Astrocyte of the cerebellum (primary cell): ENCODE results near the gene NT5C.

Experiments used
- DNase-seq: peaks from one replicate; pipeline ENCODE4 v3.0.0-alpha.2; 2011; ENCODE audit warnings: low read depth
- H3K4me3 ChIP-seq: 2 replicates; pipeline ENCODE4 v1.5.1; 2011; ENCODE audit warnings: mild to moderate bottlenecking, low read depth, low read length, moderate library complexity
- in situ Hi-C: cut with HindIII; loops from 2 replicates; pipeline ENCODE4 v1.10.0; 2017; ENCODE audit warnings: low sequenced_read_pairs
- TF ChIP-seq, protein P1 (sequence below): IDR thresholded peaks from 2 replicates; pipeline ENCODE4 v1.5.1; 2012; ENCODE audit warnings: low read length, low read depth, moderate library complexity, mild to moderate bottlenecking; ENCODE audit errors: missing control alignments

Gene NT5C

DNA sequence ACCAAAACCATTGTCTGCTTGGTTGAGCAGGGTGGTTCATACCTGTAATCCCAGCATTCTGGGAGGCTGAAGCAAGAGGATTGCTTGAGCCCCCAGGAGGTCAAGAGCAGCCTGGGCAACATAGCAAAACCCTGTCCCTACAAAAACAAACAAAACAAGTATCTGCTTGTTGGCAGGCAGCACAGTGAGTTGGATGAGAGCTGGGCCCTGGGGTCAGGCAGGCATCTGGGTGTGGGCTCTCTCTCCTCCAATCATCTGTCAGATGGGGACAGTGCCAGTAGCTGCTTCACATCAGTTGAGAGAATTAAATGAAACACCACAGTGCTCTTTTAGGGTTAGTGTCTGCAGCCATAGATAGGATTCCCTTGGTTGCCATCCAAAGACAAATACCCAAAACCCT, 16.0 kb downstream of the NT5C start:
- TF ChIP-seq, protein P1, sequence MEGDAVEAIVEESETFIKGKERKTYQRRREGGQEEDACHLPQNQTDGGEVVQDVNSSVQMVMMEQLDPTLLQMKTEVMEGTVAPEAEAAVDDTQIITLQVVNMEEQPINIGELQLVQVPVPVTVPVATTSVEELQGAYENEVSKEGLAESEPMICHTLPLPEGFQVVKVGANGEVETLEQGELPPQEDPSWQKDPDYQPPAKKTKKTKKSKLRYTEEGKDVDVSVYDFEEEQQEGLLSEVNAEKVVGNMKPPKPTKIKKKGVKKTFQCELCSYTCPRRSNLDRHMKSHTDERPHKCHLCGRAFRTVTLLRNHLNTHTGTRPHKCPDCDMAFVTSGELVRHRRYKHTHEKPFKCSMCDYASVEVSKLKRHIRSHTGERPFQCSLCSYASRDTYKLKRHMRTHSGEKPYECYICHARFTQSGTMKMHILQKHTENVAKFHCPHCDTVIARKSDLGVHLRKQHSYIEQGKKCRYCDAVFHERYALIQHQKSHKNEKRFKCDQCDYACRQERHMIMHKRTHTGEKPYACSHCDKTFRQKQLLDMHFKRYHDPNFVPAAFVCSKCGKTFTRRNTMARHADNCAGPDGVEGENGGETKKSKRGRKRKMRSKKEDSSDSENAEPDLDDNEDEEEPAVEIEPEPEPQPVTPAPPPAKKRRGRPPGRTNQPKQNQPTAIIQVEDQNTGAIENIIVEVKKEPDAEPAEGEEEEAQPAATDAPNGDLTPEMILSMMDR: no peak
- in situ Hi-C loops: no loop called here
- no peak overlapping the region for H3K4me3 ChIP-seq
- DNase-seq: no peak

DNA sequence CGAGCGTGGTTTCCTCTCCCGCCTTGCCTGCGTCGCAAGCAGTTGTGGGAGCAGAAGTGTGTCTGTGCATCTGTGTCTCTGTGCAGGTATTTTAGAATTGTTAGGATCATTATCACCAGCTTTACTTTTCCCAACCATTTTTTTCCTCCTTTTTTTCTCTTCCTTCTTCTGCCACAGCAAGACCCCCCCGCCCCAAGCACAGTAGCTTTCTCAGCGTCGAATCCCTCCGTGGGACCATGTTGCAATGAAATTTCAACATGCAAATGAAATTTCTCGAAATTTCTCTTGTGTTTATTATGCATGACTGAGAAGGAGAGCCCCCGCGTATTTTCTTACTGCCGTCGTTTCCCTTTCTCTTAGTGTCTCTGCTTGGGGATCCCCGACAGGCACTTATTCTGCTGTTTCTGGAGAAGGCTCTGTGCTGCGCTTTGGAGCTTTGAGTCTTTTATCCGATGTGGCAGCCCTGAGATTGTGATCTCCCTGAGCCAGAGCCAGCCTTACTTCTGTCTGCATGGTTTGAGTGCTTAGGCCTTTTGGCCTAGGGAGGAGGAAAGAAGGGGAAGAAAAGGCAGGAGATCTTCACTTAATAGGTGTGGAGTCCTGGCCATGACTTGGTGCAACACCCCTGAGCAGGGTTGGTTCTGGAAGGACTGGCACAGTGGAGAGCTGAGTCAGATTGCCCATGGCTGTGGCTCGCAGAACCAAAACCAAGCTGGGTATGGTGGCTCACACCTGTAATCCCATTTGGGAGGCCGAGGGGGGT, 16.8 kb downstream of the NT5C start:
- in situ Hi-C loops: no loop called here
- DNase-seq: no peak
- TF ChIP-seq, protein P1: no peak
- peak overlapping the region; percentile 29 for H3K4me3 ChIP-seq

DNA sequence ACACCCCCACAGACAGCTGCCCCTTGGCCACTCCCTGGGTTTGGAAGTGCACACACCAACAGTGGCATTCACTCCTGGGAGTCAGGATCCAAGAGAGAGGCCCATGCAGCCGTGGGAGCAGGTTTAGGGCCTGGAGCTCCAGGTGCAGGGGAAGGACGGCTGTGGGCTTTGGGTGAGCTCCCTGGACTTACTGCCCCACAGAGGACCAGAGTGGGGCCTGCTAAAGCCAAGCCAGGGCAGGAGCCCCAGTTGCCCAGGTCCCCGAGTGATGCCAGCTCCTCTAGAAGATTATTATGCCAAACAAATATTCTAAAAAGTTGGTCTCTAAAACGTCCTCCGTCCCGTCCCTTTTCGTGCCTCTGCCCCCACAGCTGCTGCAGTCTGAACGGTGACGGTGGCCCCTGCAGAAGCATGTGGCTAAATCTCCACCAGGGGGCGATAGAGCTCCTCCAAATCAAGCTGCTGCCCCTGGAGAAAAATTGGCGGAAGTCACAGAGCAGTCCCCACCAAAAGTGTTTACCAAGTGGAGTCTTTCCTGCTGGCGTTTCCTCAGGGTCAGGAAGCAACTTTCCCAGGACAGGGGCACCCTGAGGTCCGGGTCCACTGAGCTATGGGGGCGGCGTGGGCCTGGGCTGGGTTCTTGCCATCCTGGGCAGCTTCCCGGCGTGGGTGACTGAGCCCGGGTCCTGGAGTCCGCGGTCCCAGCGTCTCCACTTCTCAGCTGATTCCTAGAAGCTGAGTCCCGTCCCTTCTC, 17.6 kb downstream of the NT5C start:
- peak; percentile 86 for DNase-seq
- peak overlapping the region; percentile 29 for H3K4me3 ChIP-seq
- in situ Hi-C loops: no loop called here
- TF ChIP-seq, protein P1: peak; percentile 94

DNA sequence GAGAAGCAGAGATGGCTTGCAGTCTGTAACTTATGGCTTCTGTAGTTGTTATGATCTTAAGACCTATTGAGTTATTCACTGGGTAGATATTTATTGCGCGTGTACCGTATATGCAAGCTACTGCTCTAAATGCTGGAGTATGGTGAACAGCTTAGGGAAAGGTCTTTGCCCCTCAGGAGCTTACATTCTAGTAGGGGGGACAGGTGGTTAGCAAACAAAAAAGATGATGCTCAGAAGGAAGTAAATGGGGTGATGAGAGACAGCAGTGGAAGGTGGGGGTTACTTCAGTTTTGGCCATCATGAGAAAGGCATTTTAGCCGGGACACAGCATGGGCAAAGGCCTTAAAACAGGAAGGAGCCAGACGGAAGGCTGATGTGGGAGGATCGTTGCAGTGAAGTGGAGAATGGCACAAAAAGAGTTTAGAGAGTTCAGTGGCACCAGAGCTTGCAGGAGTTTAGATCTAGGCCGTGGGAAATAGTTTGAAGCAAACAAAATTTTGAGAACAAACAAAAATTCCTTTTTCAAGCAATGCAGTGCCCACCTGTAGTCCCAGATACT, 19.7 kb downstream of the NT5C start:
- in situ Hi-C loops: no loop called here
- DNase-seq: no peak
- TF ChIP-seq, protein P1: no peak
- H3K4me3 ChIP-seq: no peak overlapping the region

DNA sequence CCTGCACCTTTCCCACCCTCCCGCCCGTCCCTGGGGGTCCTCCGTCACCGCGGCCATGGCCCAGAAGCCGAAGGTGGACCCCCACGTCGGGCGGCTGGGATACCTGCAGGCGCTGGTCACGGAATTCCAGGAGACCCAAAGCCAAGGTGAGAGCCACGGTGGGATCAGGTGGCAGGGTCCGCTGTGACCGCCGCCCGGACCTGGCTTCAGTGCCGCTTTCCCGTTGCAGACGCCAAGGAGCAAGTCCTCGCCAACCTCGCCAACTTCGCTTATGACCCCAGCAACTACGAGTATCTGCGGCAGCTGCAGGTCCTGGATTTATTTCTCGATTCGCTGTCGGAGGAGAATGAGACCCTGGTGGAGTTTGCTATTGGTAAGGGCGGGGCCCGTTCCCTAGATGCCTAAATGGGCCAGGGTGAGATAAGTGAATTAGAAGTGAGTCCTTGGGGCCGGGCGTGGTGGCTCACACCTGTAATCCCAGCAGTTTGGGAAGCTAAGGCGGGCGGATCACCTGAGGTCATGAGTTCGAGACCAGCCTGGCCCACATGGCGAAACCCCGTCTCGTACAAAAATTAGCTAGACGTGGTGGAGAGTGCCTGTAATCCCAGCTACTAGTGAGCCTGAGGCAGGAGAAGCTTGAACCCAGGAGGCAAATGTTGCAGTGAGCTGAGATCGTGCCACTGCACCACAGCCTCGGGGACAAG, 21.2 kb downstream of the NT5C start:
- DNase-seq: no peak

More for the DNA sequence above, 21.2 kb downstream of the NT5C start:
- in situ Hi-C loops: no loop called here
- TF ChIP-seq, protein P1: no peak
- H3K4me3 ChIP-seq: peak overlapping the region; percentile 80
